Measurements from ENCODE around the gene SLC31A2.

SLC31A2 gene

GRCh38 chr9:113187929-113188595, 37.3 kb downstream of the SLC31A2 start:
- DNase-seq, result no peak

- no peak for DNase-seq
Measured at GRCh38 chr9:113192455-113192854, 41.6 kb downstream of the SLC31A2 start.

- no peak for DNase-seq
Measured at GRCh38 chr9:113199683-113200329, 49.0 kb downstream of the SLC31A2 start.

- DNase-seq, result no peak
Measured at GRCh38 chr9:113205432-113205831, 54.6 kb downstream of the SLC31A2 start.

GRCh38 chr9:113205861-113206260, 55.1 kb downstream of the SLC31A2 start:
- DNase-seq, result no peak

GRCh38 chr9:113210815-113211214, 60.0 kb downstream of the SLC31A2 start:
- no peak for DNase-seq
